ENCODE measurements around the gene MYLIP. TPM values are rescaled to one million over a fixed set of nuclear protein-coding genes. Genes with fewer than 3 reads are reported as not detected.

The MYLIP gene
- total and polyA plus RNA-seq, 2 experiments from 2014 or later = 26.7 to 33.8 TPM

DNA sequence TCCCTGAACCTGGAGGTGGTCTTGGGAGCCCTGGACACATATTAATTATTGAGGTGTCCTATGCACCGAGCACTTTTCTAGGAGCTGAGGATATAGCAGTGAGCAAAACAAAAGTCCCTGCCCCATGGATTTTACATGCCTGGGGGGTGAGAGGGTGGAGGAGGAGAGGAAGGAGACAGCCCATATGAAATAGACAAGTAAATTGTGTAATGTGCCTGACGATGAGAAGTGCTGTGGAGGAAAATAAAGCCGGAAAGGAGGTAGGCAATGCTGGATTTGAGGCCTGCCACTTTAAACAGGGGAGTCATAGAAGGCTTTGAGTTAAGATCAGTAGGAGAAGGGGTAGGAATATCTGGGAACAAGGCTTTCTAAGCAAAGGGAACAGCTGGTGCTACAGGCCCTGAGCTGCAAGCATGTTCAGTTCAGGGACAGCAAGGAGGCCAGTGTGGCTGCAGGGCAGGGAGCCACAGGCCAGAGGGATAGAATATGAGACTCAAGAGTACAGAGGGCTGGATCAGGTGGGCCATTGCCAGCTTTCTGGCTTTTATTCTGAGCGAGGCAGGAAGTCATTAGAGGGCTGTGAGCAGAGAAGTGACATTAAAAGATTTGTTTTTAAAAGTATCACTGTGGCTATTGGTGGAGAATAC is 19.1 kb upstream of the MYLIP start:
- no peak for ATAC-seq
- Histone ChIP-seq H3K9me2 (ENCODE audit: insufficient read depth) (0 out of 2 replicates have a peak, but pooled peaks cover 3% of the 10 kb centered on the region), H3K79me2 (replicated peaks; ENCODE audit: insufficient read depth) (no peaks in the 10 kb centered on the region), H3K4me3 (no peak overlapping the region), H3K27ac (ENCODE audit: low read depth) (no peak overlapping the region), H3F3A (replicated peaks; ENCODE audit: low read depth) (no peaks in the 10 kb centered on the region), H3K4me2 (no peak overlapping the region), H3K4me1 (ENCODE audit: insufficient read depth) (no peaks in the 10 kb centered on the region), H4K20me1 (replicated peaks; ENCODE audit: insufficient read depth) (no peaks in the 10 kb centered on the region), H2AFZ (peak overlapping the region; percentile 47; the same call in 1 of the 2 replicates), H3K27me3 (ENCODE audit: insufficient read depth) (no peaks in the 10 kb centered on the region), H3K36me3 (ENCODE audit: insufficient read depth) (no peaks in the 10 kb centered on the region)
- DNase-seq (ENCODE audit: low spot score) = no peak
- no peaks in the 10 kb centered on the region for H3K36me3 Mint-ChIP-seq (ENCODE audit: low read depth)
- H3K4me3 Mint-ChIP-seq = no peak overlapping the region
- H3K9me3 Mint-ChIP-seq = no peaks in the 10 kb centered on the region
- no peaks in the 10 kb centered on the region for H3K27me3 Mint-ChIP-seq (ENCODE audit: insufficient read depth, low read depth, poor library complexity)
- H3K27ac Mint-ChIP-seq = no peak overlapping the region; the same call in 1 of the 2 replicates
- no peaks in the 10 kb centered on the region for H3K4me1 Mint-ChIP-seq
- TF ChIP-seq ZNF114 (CRISPR knock-in tag; IDR thresholded peaks at IDR 0.05) = no peak

DNA sequence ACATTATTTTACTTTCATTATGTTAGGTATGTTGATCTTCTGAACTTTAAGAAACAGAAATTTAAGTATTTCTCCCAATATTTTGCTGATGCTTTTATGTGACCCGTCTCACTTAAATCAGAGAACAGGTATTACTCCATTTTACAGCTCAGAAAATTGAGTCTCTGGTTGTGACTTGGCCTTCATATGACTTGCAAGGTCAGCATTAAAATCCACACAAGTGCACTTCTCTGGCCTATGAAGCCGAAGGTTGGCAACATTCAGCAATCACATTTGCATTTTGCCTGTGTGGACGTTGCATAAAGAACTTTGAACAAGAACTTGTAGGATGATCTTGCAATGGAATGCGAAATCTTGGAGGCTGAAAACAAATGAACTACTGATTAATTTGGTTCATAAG is 10.1 kb upstream of the MYLIP start:
- Histone ChIP-seq H3K27me3 (ENCODE audit: insufficient read depth) (no peaks in the 10 kb centered on the region), H3K4me3 (no peak overlapping the region), H4K20me1 (replicated peaks; ENCODE audit: insufficient read depth) (no peaks in the 10 kb centered on the region), H2AFZ (no peak overlapping the region), H3K79me2 (replicated peaks; ENCODE audit: insufficient read depth) (no peaks in the 10 kb centered on the region), H3K9me2 (ENCODE audit: insufficient read depth) (no peaks in the 10 kb centered on the region), H3K4me2 (no peak overlapping the region), H3K36me3 (ENCODE audit: insufficient read depth) (no peaks in the 10 kb centered on the region), H3K4me1 (ENCODE audit: insufficient read depth) (no peaks in the 10 kb centered on the region), H3K27ac (ENCODE audit: low read depth) (no peak overlapping the region), H3F3A (replicated peaks; ENCODE audit: low read depth) (no peaks in the 10 kb centered on the region)
- no peaks in the 10 kb centered on the region; the same call in 2 of the 3 replicates for H3K9me3 Mint-ChIP-seq
- no peaks in the 10 kb centered on the region for H3K4me1 Mint-ChIP-seq
- no peak overlapping the region for H3K4me3 Mint-ChIP-seq
- no peak overlapping the region for H3K27ac Mint-ChIP-seq
- no peaks in the 10 kb centered on the region for H3K27me3 Mint-ChIP-seq (ENCODE audit: insufficient read depth, low read depth, poor library complexity)
- ATAC-seq = no peak
- no peak for DNase-seq (ENCODE audit: low spot score)
- H3K36me3 Mint-ChIP-seq (ENCODE audit: low read depth) = no peaks in the 10 kb centered on the region
- TF ChIP-seq, protein P1, sequence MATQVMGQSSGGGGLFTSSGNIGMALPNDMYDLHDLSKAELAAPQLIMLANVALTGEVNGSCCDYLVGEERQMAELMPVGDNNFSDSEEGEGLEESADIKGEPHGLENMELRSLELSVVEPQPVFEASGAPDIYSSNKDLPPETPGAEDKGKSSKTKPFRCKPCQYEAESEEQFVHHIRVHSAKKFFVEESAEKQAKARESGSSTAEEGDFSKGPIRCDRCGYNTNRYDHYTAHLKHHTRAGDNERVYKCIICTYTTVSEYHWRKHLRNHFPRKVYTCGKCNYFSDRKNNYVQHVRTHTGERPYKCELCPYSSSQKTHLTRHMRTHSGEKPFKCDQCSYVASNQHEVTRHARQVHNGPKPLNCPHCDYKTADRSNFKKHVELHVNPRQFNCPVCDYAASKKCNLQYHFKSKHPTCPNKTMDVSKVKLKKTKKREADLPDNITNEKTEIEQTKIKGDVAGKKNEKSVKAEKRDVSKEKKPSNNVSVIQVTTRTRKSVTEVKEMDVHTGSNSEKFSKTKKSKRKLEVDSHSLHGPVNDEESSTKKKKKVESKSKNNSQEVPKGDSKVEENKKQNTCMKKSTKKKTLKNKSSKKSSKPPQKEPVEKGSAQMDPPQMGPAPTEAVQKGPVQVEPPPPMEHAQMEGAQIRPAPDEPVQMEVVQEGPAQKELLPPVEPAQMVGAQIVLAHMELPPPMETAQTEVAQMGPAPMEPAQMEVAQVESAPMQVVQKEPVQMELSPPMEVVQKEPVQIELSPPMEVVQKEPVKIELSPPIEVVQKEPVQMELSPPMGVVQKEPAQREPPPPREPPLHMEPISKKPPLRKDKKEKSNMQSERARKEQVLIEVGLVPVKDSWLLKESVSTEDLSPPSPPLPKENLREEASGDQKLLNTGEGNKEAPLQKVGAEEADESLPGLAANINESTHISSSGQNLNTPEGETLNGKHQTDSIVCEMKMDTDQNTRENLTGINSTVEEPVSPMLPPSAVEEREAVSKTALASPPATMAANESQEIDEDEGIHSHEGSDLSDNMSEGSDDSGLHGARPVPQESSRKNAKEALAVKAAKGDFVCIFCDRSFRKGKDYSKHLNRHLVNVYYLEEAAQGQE (IDR thresholded peaks at IDR 0.05; ENCODE audit: unreplicated experiment) = no peak
- TF ChIP-seq ETS1 (IDR thresholded peaks at IDR 0.05) (no peak), CREB1 (CRISPR knock-in tag; IDR thresholded peaks at IDR 0.05; ENCODE audit: low read depth) (no peak), JUNB (IDR thresholded peaks at IDR 0.05; ENCODE audit: unreplicated experiment) (no peak), NANOG (IDR thresholded peaks at IDR 0.05; ENCODE audit: borderline replicate concordance) (no peak), EZH2 (IDR thresholded peaks at IDR 0.05; ENCODE audit: low read depth, unreplicated experiment) (no peak), STAT1 (IDR thresholded peaks at IDR 0.05; ENCODE audit: unreplicated experiment) (no peak), ZNF114 (CRISPR knock-in tag; IDR thresholded peaks at IDR 0.05) (no peak), EZH2phosphoT487 (IDR thresholded peaks at IDR 0.05; ENCODE audit: unreplicated experiment) (no peak)
- TF ChIP-seq, protein P2, sequence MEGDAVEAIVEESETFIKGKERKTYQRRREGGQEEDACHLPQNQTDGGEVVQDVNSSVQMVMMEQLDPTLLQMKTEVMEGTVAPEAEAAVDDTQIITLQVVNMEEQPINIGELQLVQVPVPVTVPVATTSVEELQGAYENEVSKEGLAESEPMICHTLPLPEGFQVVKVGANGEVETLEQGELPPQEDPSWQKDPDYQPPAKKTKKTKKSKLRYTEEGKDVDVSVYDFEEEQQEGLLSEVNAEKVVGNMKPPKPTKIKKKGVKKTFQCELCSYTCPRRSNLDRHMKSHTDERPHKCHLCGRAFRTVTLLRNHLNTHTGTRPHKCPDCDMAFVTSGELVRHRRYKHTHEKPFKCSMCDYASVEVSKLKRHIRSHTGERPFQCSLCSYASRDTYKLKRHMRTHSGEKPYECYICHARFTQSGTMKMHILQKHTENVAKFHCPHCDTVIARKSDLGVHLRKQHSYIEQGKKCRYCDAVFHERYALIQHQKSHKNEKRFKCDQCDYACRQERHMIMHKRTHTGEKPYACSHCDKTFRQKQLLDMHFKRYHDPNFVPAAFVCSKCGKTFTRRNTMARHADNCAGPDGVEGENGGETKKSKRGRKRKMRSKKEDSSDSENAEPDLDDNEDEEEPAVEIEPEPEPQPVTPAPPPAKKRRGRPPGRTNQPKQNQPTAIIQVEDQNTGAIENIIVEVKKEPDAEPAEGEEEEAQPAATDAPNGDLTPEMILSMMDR (conservative IDR thresholded peaks at IDR 0.05; ENCODE audit: low read depth in 2 of 2) = no peak
